Endothelial cell of umbilical vein (primary cell): ENCODE results near the gene MYH11.

Experiments
- CTCF ChIP-seq, 2 donors: IDR thresholded peaks; 1 replicate in 1 of 2; 2 replicates in 1 of 2; pipeline ENCODE4 v1.5.1; 2011; ENCODE audit warnings: low read length in 2 of 2, mild to moderate bottlenecking in 2 of 2, moderate library complexity in 2 of 2, control low read depth in 1 of 2, inconsistent platforms in 1 of 2, low read depth in 1 of 2; ENCODE audit not compliant: insufficient read depth in 1 of 2; ENCODE audit errors: extremely low read depth in 1 of 2
- EZH2 ChIP-seq: IDR thresholded peaks from 2 replicates; pipeline ENCODE4 v1.6.1; 2012; ENCODE audit warnings: borderline replicate concordance, low read depth, mild to moderate bottlenecking, moderate library complexity, low read length, inconsistent platforms; ENCODE audit not compliant: severe bottlenecking
- FOS ChIP-seq: IDR thresholded peaks from 2 replicates; pipeline ENCODE4 v1.6.1; 2011; ENCODE audit warnings: mild to moderate bottlenecking, low read length, moderate library complexity, borderline replicate concordance; ENCODE audit not compliant: insufficient read depth
- JUN ChIP-seq: IDR thresholded peaks from 2 replicates; pipeline ENCODE4 v1.6.1; 2011; ENCODE audit warnings: borderline replicate concordance, low read depth; ENCODE audit not compliant: insufficient read length, insufficient read depth
- MAX ChIP-seq: IDR thresholded peaks from 2 replicates; pipeline ENCODE4 v1.6.1; 2011; ENCODE audit not compliant: insufficient read depth, insufficient read length
- POLR2A ChIP-seq: IDR thresholded peaks from 2 replicates; pipeline ENCODE4 v1.6.1; 2012; ENCODE audit warnings: low read depth, mild to moderate bottlenecking, control low read depth, low read length
- POLR2AphosphoS5 ChIP-seq: IDR thresholded peaks from 2 replicates; pipeline ENCODE4 v1.6.1; 2012; ENCODE audit warnings: low read depth, mild to moderate bottlenecking, control low read depth, low read length, moderate library complexity; ENCODE audit not compliant: insufficient read depth

GRCh38 chr16:15790458-15790857, 66.4 kb downstream of the MYH11 start:
- TF ChIP-seq CTCF (IDR thresholded peaks at IDR 0.05; ENCODE audit: extremely low read depth in 1 of 2, insufficient read depth in 1 of 2, low read depth in 1 of 2, low read length in 2 of 2) (no peak), MAX (no peak), POLR2A (no peak), POLR2AphosphoS5 (no peak), EZH2 (no peak), JUN (no peak), FOS (no peak)
